HG03103 (cell line): ENCODE data around the gene RCVRN.
"Not testable (repeated sequence)": the region's sequence is repeated elsewhere in the genome, so short reads cannot be mapped to it uniquely, and the experiment has no call there.

Source experiments
- ATAC-seq: cut with Tn5 transposase; IDR thresholded peaks from one replicate; pipeline ENCODE4 v1.9.1; 2021; ENCODE audit warnings: low read depth; ENCODE audit not compliant: unreplicated experiment

The RCVRN gene

GRCh38 chr17:9922012-9922848 lies 17.2 kb upstream of the RCVRN start:
- ATAC-seq: no peak

- ATAC-seq: not testable (repeated sequence)
Observed at GRCh38 chr17:9921216-9921615, 16.1 kb upstream of the RCVRN start.

- no peak for ATAC-seq
Observed at GRCh38 chr17:9918804-9919352, 13.8 kb upstream of the RCVRN start.

- no peak for ATAC-seq
Observed at GRCh38 chr17:9918352-9918751, 13.3 kb upstream of the RCVRN start.

GRCh38 chr17:9917801-9918200 lies 12.7 kb upstream of the RCVRN start:
- no peak for ATAC-seq

GRCh38 chr17:9917131-9917530 lies 12.1 kb upstream of the RCVRN start:
- no peak for ATAC-seq

GRCh38 chr17:9916108-9916507 lies 11.0 kb upstream of the RCVRN start:
- ATAC-seq: no peak

GRCh38 chr17:9913476-9913875 lies 8.4 kb upstream of the RCVRN start:
- ATAC-seq: no peak

- ATAC-seq: no peak
Observed at GRCh38 chr17:9912121-9913099, 7.3 kb upstream of the RCVRN start.

- ATAC-seq: no peak
Observed at GRCh38 chr17:9911089-9911488, 6.0 kb upstream of the RCVRN start.

- no peak for ATAC-seq
Observed at GRCh38 chr17:9908649-9909042, 3.6 kb upstream of the RCVRN start.

- no peak for ATAC-seq
Observed at GRCh38 chr17:9907883-9908648, 3.0 kb upstream of the RCVRN start.

- ATAC-seq: no peak
Observed at GRCh38 chr17:9907131-9907530, 2.1 kb upstream of the RCVRN start.

- no peak for ATAC-seq
Observed at GRCh38 chr17:9906616-9907015, 1.5 kb upstream of the RCVRN start.

GRCh38 chr17:9905902-9906301 lies 831 bp upstream of the RCVRN start:
- ATAC-seq: no peak

GRCh38 chr17:9904277-9905077 lies 594 bp downstream of the RCVRN start:
- no peak for ATAC-seq

- no peak for ATAC-seq
Observed at GRCh38 chr17:9902120-9902519, 3.0 kb downstream of the RCVRN start.

GRCh38 chr17:9900784-9901183 lies 4.3 kb downstream of the RCVRN start:
- ATAC-seq: no peak

- ATAC-seq: no peak
Observed at GRCh38 chr17:9900044-9900594, 5.0 kb downstream of the RCVRN start.
